Measurements from ENCODE around the gene NUDT9. TPM values are rescaled to one million over a fixed set of nuclear protein-coding genes. Genes with fewer than 3 reads are reported as not detected.

The NUDT9 gene, protein sequence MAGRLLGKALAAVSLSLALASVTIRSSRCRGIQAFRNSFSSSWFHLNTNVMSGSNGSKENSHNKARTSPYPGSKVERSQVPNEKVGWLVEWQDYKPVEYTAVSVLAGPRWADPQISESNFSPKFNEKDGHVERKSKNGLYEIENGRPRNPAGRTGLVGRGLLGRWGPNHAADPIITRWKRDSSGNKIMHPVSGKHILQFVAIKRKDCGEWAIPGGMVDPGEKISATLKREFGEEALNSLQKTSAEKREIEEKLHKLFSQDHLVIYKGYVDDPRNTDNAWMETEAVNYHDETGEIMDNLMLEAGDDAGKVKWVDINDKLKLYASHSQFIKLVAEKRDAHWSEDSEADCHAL
- total RNA-seq: 12.7 and 17.3 TPM in 2 replicates

DNA sequence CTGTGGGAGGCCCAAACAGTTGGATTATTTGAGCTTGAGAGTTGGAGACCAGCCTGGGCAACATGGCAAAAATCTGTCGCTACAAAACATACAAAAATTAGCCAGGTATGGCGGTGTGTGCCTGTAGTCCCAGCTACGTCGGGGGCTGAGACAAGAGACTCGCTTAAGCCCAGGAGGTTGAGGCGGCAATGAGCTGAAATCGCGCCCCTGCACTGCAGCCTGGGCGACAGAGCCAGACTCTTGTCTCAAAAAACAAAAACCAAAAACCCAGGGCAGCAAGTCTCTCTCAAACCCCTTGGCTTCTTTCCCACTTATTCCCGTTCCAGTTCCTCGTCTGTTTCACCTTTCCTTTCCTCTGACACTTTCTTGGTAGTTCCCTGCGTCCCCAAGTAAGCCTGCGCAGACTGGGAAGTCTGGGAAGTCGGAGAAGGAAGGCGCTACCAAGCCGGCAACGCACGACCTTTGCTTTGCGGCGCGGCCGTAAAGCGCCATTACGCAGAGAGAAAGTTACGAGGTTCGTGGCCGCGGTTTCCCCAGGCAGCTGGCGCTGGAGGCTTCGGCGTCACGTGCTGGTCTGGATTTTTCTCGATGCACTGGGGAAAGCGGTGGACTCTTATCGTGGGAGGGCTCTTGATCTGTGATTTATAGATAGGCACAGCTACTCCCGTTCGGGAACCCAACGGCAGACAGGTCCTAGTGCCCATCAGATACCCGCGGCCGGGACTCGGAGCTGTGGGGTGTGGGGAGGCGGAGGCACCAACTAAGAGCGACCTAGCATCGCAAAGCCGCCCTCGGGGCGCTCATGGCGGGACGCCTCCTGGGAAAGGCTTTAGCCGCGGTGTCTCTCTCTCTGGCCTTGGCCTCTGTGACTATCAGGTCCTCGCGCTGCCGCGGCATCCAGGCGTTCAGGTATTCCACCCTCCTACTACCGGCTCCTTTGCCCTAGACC, at the start of gene NUDT9:
NUDT9 (plus strand) TSS at position 470 of the 949 bp plus-strand sequence; CDS start at position 803, 333 bp downstream.

GRCh38 chr4:87390891-87391575, 31.3 kb upstream of the NUDT9 start, which contains the start of gene HSD17B11:
Gene HSD17B11, minus strand, starts transcription at chr4:87391188. Its CDS starts 118 bp downstream, at chr4:87391070.

Small RNAs within 50 kb of the gene (small RNA-seq; reads per million reads assigned to genes)
- gene RN7SL681P: not detected

Other genes starting within 250 kb of the NUDT9 start
- gene KLHL8, start 202.0 kb upstream of the NUDT9 start, total RNA-seq: 8.5 and 10.3 TPM in 2 replicates
- gene HSD17B13, start 99.7 kb upstream of the NUDT9 start, total RNA-seq: under 0.01 TPM in 1 of 2 replicates, not detected in the other
- 31.2 and 37.2 TPM in 2 replicates for gene HSD17B11, start 31.4 kb upstream of the NUDT9 start, total RNA-seq
- 3.6 and 4.2 TPM in 2 replicates for gene SPARCL1, start 106.8 kb downstream of the NUDT9 start, total RNA-seq
- not detected in 2 replicates for gene DSPP, start 186.0 kb downstream of the NUDT9 start, total RNA-seq
- not detected in 2 replicates for gene DMP1, start 227.7 kb downstream of the NUDT9 start, total RNA-seq